ENCODE results near the gene NCBP3.

GRCh38 chr17:3879186-3879585 lies 33.1 kb upstream of the NCBP3 start:
- TF ChIP-seq SPI1 (IDR thresholded peaks at IDR 0.05; ENCODE audit: low read depth, low read length) (no peak), TAF1 (IDR thresholded peaks at IDR 0.05; ENCODE audit: low read depth, low read length) (no peak)
